Glutamatergic neuron (in vitro differentiated cells): Measurements from ENCODE around the gene JCHAIN. TPM values are rescaled to one million over a fixed set of nuclear protein-coding genes. Genes with fewer than 3 reads are reported as not detected.

Experiments
- DNase-seq: peaks from one replicate; pipeline ENCODE4 v3.0.0; 2022
- H3K27ac Mint-ChIP-seq: one replicate; pipeline ENCODE4 v1.8.0; 2020; ENCODE audit warnings: mild to moderate bottlenecking, mixed read lengths, inconsistent platforms; ENCODE audit not compliant: unreplicated experiment
- H3K27me3 Mint-ChIP-seq: one replicate; pipeline ENCODE4 v1.8.0; 2020; ENCODE audit warnings: mild to moderate bottlenecking, moderate library complexity, mixed read lengths, inconsistent platforms; ENCODE audit not compliant: unreplicated experiment
- H3K36me3 Mint-ChIP-seq: one replicate; pipeline ENCODE4 v1.8.0; 2020; ENCODE audit warnings: mild to moderate bottlenecking, mixed read lengths, inconsistent platforms; ENCODE audit not compliant: unreplicated experiment
- H3K4me1 Mint-ChIP-seq: one replicate; pipeline ENCODE4 v1.8.0; 2020; ENCODE audit warnings: mild to moderate bottlenecking, low read depth, mixed read lengths, inconsistent platforms; ENCODE audit not compliant: unreplicated experiment
- H3K4me3 Mint-ChIP-seq: one replicate; pipeline ENCODE4 v1.8.0; 2020; ENCODE audit warnings: mild to moderate bottlenecking, mixed read lengths, inconsistent platforms; ENCODE audit not compliant: unreplicated experiment
- H3K9me3 Mint-ChIP-seq: one replicate; pipeline ENCODE4 v1.8.0; 2020; ENCODE audit warnings: mild to moderate bottlenecking, moderate library complexity, mixed read lengths, inconsistent platforms; ENCODE audit not compliant: unreplicated experiment
- CTCF ChIP-seq: fragments of 200-600 bp; sonication (generic); IDR thresholded peaks from one replicate; pipeline ENCODE4 v1.5.0; 2021; ENCODE audit not compliant: partially characterized antibody, unreplicated experiment
- long read RNA-seq: library from polyadenylated mRNA; unstranded; transcript quantifications from one replicate; pipeline ENCODE4 v2.0.0, GENCODE V29; 2020; ENCODE audit not compliant: unreplicated experiment
- total RNA-seq: library from RNA; stranded (reverse); fragmentation: NEBNext Ultra II Directional; extraction: Animal tissue kit (Norgen Biotek cat#: 25700); gene quantifications from one replicate; pipeline ENCODE4 v1.2.1, GENCODE V29; 2021; ENCODE audit not compliant: unreplicated experiment

The JCHAIN gene
- not detected for total RNA-seq
- long read RNA-seq: 0 reads

GRCh38 chr4:70666369-70666768 is at the start of gene JCHAIN:
TSS of gene JCHAIN (minus strand) at chr4:70666508. CDS start at chr4:70666490, 18 bp downstream.
- H3K27ac Mint-ChIP-seq: no peak within 1 kb of the TSS
- DNase-seq: no peak

GRCh38 chr4:70715097-70715496 is 48.8 kb upstream of the JCHAIN start:
- TF ChIP-seq CTCF: no peak

More at GRCh38 chr4:70666369-70666768, at the start of gene JCHAIN:
- Mint-ChIP-seq H3K4me1 (no peaks in the 10 kb centered on the region), H3K9me3 (no peaks in the 10 kb centered on the region), H3K4me3 (no peak within 1 kb of the TSS), H3K36me3 (no peaks in the 10 kb centered on the region), H3K27me3 (peaks cover 3% of the 10 kb centered on the region)
- no peak for TF ChIP-seq CTCF

DNA sequence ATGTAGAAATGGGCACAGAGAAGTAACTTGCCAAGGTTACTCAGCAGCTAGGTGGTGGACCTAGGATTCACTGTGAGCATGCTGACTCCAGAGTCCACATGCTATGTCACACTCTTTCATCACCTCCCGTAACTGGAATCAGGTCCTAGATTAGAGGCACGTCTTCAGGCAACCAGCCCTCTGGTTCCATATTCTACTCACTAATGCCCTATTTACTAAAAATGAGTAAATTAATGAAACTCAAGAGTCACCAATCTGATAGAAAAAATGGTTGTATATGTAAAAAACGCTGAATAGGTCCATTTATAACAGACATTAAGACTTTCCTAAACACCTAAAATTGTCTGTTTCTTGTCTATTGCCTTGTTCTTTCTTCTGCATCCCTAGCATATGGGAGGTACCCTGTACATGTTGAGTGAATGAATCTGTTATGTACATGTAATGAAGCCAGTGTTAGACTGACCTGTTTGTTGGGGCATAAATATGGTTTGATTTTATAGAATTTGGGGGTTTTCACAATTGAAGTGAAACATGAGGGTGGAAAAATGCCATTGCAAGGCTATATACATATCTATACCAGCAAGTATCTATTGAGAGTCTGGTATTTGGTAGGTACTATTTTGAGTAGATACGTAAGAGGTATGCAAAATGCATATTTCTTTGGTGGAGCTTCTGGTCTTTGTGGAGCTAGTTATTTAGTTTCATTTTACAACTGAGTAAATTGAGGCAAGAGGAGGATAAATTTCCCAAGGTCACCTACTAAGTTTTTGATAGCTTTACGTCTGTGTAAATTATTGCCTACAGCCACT is 48.0 kb upstream of the JCHAIN start:
- Mint-ChIP-seq H3K9me3 (peaks cover 1% of the 10 kb centered on the region), H3K27ac (no peak overlapping the region), H3K27me3 (no peaks in the 10 kb centered on the region), H3K4me3 (no peak overlapping the region), H3K36me3 (no peaks in the 10 kb centered on the region), H3K4me1 (no peaks in the 10 kb centered on the region)
- TF ChIP-seq CTCF: no peak
- no peak for DNase-seq

More at GRCh38 chr4:70715097-70715496, 48.8 kb upstream of the JCHAIN start:
- H3K27me3 Mint-ChIP-seq: no peaks in the 10 kb centered on the region
- no peak for DNase-seq
- H3K4me3 Mint-ChIP-seq: no peak overlapping the region
- H3K36me3 Mint-ChIP-seq: no peaks in the 10 kb centered on the region
- peaks cover 1% of the 10 kb centered on the region for H3K9me3 Mint-ChIP-seq
- H3K27ac Mint-ChIP-seq: no peak overlapping the region
- H3K4me1 Mint-ChIP-seq: no peaks in the 10 kb centered on the region

- no peak for TF ChIP-seq CTCF
- no peak for DNase-seq
- Mint-ChIP-seq H3K4me1 (no peaks in the 10 kb centered on the region), H3K36me3 (no peaks in the 10 kb centered on the region), H3K27ac (no peak overlapping the region), H3K27me3 (no peaks in the 10 kb centered on the region), H3K4me3 (no peak overlapping the region), H3K9me3 (peaks cover 1% of the 10 kb centered on the region)
These were observed 47.3 kb upstream of the JCHAIN start for GRCh38 chr4:70713453-70714078.
